NCI-H146 treated with DMSO at 0.1 percent for 48 hours (cell line): ENCODE data around the gene INF2.

Experiments used
- DNase-seq: peaks from one replicate; lab custom pipeline; 2025; ENCODE audit not compliant: unreplicated experiment; lab: John Stamatoyannopoulos, UW

The INF2 gene

DNA sequence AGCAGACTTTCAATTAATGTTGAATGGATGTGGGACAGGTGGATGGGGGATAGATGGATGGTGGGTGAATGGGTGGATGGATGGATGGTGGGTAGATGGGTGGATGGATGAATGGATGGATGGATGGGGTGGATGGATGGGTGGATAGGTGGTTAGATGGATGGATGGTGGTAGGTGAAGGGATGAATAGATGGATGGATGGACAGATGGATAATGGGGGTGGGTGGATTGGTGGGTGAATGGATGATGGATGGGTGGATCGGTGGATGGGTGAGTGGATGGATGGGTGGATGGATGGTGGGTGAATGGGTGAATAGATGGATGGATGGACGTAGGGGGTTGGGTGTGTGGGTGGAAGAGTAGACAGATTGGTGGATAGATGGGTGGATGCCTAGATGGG, 14.0 kb upstream of the INF2 start:
- no peak for DNase-seq

DNA sequence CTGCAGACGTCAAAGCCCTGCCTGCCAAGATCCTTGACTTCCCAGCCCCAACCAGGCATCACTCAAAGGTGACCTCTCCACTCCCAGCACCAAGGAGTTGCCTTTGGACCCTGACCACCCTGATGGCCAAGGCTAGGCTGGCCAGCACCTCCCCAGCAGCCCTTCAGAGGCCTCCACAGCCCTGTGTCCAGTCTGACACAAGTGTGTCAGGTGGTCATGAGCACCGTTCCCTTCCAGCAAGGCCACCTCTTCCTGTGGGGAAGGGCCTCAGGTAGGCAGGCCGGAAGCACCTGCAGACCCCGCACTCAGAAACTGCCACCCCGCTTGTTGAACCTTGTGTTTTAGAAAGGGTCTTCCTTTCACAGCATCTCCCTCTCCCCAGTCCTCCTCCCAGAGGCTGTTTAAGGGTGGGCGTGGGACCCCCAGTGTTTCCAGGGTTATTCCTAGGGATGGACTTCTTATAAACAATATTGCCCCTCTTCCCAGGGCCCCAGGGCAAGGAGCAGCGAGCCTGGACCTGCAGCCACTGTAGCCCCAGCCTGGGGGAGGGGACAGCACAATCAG, 13.2 kb upstream of the INF2 start:
- DNase-seq: no peak

DNA sequence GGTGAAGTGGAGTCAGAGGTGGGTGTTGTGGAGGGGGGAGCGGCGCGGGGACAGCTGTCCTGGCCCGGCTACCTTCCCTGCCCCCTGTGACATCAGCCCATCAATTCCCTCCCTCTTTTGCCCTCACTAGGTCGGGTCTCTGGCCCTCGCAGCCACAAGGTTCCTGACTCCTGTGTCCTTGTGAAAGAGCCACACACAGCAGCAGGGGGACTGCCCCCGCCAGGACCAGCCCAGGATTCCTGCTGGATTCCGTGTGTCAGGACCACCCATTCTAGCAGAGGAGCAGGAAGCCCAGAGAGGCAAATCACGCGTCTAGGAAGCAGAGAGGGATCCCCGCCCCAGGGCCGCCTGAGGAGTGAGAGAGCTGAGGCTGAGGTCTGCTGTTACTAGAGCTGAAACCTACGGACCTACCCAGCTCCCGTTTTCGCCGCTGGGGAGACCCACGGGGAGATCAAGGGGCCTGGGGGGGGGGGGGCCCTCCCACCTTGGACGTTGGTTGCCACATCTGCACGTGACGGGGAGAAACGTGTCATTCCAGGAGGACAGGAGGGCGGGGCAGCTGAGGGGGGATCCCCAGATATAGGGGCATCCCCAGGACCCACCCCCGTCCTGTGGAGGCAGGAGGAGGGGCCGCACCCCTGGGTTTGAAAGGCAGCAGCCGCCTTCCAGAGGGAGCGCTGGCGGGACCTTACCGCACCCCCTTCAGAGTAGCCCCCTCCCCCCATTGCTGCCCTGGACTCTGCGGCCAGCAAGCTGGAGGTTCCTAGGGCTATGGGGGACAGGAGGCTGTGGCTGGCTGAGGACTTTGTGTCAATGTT, 12.5 kb upstream of the INF2 start:
- no peak for DNase-seq

DNA sequence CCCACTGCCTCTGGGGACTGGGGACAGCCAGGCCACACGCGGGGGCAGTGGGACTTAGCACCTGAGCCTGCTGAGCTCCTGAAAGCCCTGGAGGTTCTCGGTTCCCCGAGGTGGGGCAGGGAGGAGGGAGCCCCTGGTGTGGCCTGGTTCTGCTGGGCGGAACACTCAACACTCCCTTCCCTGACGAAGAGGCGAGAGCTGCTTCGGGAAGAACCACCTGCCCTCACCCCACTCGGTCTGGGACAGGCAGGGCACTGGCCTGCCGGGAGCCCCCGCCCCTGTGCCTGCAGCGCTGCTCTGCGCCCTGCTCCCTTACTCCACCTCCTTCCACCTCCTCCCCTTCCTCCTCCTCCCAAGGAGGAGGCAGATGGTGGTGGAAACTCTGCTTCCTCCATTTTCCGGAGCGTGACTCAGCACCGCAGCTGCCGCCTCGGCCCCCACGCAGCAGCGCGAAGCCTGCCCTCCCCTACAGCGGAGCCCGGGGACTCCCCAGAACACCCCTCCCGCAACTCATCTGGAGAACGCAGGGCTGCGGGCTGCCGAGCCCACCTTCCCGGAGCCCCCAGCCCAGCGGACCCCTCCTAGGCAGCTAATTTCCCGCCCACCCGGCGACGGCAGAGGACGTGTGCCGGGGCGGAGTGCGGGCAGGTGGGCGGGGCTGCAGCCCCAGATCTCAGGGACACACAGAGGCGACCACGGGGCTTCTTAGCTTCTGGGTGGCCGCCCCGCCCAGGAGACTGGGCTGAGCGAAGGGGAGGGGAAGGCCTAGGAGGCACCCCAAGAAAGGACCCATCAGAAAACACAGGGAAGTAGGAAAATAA, 11.7 kb upstream of the INF2 start:
- DNase-seq: peak; percentile 81

DNA sequence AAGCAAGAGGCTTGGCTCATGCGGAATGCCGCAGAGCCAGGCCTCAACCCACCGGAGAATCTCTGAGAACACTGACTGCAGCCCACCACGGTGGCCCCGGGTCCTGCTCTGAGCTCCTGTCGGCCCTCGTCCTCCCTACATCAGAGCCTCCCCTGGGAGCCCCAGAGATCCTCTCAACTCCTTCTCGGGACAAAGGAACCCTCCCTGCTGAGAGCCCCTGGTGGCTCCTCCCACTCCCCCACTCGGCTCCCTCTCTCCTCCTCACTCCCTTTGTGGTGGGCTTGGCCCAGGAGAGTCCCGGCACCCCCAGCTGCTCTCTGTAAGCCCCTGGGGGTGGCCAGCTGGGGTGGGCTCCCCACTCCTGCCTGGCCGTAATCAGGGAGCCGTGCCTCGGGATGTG, 11.1 kb upstream of the INF2 start:
- DNase-seq: peak; percentile 34

DNA sequence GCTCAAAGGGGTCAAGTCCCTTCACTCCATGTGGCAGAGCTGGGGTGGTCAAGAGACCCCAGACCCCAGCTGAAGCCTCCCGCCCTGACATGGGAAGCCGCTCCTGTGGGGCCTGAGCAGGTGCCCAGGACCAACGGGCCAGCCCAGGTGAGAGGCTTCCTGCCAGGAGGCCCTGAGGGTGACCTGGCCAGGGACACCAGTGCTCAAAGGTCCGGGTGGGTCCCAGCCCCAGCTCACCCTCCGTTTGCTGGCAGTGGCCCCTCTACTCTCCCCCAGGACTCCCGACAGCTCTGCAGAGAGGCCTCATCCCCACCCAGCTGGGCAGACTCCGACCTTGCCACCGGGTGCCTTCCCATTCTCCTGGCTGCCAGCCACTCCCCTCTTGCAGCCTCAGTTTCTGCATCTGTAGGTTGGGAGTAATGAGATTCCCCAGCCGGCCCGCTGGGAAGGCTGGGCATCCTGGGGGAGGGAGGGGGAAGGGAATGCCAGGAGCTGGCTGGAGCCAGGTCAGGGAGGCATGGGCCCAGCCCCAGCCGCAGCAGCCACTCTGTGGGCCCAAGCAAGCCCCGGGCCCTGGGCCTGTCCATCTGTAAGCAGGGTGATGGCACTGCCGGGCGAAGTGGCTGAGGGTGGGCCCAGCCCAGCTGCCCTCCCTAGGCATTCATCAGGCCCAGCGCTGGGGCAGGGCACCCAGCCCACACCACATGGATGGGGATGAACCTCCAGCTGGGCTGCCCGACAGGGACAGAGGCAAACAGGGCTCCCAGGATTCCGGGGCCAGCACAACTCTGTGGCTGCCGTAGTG, 10.3 kb upstream of the INF2 start:
- DNase-seq: no peak

DNA sequence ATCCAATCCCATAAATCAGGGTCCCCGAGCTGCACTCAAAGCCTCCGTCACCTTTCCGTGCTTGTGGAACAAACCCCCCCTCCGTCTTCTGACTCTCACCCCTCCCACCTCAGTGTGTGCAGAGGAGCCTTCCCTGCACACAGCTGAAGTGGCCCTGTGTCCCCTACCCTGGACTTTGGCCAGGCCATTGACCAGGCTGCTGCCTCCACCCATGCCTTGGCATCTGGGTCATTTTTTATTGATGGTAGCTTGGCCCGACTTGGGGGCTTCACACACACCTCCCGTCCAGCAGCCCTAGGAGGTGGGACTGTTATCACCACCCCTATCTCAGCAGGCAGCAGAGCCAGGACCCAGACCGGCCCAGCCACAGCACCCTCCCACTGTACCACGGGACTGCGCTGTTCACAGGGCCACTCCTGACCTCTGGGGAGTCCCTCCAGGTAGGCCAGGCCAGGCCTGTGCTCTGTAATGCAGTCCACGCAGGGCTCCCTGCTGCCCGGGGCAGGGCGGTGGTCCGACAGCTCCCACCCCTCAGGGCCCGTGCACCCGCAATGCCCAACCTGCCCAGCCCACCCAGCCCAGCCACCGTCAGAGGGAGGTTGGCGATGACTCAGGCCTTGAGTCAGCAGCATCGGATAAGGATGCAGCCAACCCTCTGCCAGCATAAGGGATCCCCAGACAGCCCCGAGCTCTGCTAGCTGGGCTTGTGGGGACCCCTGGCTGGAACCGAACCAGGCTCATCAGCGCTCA, 9.2 kb upstream of the INF2 start:
- no peak for DNase-seq

DNA sequence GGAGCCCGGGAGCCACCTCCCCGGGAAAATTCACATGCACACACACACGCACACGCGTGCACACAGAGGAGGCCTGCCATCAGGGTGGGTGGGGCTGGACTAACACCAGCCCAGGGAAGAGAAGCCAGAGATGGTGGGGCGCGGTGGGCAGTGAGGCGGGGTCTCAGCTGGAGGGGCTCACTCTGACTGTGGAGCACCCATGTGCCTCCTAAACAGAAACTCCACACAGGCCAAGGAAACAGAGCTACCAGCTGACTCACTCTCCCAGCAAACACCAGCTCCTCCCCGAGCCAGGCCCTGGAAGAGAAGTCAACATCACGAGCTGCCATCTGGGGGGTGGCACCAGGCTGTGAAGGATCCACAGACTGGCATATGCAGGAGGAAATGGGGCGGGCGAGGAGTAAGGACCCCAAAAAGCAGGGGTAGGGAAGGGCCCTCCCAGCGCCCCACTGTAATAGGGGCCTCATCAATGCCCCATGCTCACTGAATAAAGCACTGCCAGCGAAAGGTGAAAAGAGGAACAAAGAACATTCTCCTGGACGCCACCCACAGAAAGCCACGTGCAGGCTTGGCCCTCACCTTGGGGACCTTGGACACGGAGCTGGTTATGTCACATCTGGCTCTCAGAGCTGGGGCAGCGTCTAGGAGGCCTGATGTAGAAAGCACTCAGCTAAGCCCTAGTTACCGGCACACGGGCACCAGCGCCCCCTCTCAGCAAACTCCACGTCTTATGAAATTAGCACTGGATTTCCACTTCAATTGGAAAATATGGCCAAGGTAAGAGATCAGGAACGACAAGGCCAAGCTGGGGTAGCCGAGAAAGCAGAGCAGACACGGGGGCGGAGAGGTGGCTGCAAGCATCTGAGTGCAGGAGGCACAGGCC, 8.4 kb upstream of the INF2 start:
- DNase-seq: no peak

DNA sequence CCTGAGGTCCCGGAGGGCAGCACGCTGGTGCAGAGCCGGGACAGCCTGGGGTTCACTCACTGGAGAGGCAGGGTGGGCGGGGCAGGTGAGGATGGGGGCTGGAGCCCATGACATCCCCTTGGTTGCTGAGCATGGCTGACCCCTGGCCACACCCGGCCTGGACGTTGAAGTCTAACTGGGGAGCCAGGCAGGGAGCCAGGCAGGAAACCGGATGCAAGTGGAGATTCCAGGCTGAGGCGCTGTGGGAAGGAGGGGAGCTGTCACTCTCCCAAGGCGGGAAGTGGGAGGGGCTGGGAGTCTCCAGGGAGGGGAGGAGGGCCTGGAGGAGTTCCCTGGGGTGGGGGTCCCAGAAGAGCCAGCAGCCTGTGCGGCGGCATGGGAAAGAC, 7.7 kb upstream of the INF2 start:
- DNase-seq: no peak

DNA sequence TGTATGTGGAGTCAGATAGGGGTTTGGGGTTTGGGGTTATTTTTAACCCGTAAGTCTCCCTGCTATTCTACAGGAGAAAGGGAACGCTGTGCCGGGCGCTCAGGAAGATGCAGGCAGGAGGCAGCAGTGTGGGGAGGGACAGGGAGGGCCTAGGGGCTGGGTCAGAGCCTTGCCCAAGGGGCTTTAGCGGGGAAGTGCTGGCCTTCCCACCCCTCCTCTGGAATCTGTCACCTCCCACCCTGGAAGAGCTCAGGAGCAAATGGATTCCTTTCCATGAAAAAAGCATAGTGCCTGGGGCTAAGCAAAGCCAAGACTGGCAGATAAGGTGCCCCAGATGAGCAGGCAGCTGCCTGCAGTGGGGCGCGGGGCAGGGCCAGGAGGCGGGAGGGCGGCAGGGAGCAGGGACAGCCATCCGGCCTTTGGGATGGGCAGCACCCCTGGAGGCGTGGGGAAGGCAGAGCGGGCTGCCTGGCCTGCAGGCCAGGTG, 7.3 kb upstream of the INF2 start:
- no peak for DNase-seq

DNA sequence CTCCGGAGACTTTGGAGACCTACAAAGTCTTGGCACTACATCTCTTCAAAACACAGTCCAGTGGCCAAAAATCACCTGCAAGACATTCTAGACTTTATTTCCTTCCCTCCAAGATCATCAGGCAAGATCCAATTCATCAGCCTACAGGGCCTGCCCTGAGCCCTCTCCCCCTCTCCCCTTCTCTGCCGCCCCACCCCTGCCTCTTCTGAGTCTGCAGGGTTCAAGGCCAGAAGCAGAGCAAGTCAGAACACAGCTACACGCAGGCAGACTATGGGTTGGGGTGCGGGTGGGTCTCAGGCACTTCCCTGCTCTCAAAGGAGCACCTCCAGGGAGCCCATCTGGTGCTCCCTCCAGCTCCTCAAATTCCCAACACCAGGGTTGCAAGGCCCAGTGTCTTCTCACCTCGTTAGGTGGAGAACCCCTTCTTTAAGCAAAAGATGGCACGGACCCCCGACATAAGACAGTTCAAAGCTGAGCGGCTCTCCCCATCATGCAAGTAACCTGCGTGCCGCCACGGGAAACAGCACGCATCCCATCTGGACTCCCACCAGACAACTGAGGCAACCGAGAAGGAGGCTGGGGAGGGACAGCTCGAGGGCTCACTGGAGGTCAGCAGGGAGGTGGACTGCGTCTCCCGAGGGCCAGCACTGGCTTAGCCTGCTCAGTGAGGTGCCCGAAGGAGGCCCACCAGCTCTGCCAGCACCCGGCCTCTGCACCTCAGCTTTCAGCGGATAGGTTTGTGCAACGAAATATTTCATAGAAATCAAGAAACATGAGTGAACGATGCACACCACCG, 5.6 kb upstream of the INF2 start:
- DNase-seq: no peak

DNA sequence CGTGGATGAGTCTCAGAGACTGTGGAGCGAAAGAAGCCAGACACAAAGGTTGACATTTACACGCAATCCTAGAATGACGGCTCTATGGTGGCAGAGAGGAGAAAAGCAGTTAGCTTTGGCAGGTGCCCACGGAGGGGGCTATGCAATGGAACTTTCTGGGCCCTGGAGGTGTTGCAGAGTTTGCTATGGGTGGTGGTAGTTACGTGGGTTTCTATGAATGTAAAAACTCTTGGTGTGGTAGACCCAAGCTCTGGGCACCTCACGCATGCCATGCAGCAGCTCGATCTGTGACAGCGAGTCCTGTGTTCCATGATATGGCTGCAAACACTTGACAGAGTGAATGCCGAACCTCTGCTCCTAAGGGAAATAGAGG, 5.0 kb upstream of the INF2 start:
- DNase-seq: no peak

DNA sequence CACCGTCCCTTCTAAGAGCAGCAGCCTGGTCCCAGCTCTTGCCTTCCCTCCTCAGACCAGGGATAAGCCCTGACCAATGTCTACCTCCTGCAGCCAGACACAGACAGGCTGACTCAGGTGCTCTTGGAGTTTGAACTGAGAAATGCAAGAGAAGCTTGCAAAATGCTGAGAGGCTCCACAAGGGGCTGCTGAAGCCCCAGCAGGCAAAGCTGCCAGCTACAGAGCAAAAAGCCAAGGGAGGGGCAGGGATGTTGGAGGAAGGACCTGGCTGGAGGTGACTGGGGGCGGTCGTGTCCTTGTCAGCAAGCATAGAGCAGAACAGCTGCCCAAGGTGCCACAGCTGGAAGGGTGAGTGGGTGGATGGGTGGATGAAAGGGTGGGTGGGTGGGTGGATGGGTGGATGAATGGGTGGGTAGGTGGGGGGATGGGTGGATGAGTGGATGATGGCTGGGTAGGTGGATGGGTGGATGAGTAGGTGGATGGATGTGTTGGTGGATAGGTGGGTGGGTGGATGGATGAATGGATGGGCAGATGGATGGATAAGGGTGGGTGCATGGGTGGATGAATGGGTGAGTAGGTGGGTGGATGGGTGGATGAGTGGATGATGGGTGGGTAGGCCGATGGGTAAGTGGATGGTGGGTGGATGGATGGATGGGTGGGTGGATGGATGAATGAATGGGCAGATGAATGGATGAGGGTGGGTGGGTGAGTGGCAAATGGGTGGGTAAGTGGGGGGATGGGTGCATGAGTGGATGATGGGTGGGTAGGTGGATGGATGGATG, 4.0 kb upstream of the INF2 start:
- DNase-seq: no peak

DNA sequence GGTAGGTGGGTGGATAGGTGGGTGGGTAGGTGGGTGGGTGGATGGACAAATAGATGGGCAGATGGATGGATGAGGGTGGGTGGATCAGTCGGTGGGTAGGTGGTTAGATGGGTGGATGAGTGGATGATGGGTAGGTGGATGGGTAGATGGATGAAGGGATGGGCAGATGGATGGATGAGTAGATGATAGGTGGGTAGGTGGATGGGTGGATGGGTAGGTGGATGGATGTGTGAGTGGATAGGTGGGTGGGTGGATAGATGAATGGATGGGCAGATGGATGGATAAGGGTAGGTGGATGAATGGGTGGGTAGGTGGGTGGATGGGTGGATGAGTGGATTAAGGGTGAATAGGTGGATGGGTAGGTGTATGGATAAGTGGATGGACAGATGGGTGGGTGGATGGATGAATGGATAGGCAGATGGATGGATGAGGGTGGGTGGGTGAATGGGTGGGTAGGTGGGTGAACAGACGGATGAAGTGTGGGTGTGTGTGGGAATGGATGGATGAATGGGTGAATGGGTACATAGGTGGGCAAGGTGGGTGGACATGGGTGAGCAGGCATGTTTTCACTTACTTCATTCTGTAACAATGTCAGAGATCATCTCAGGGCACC, 3.3 kb upstream of the INF2 start:
- DNase-seq: no peak

DNA sequence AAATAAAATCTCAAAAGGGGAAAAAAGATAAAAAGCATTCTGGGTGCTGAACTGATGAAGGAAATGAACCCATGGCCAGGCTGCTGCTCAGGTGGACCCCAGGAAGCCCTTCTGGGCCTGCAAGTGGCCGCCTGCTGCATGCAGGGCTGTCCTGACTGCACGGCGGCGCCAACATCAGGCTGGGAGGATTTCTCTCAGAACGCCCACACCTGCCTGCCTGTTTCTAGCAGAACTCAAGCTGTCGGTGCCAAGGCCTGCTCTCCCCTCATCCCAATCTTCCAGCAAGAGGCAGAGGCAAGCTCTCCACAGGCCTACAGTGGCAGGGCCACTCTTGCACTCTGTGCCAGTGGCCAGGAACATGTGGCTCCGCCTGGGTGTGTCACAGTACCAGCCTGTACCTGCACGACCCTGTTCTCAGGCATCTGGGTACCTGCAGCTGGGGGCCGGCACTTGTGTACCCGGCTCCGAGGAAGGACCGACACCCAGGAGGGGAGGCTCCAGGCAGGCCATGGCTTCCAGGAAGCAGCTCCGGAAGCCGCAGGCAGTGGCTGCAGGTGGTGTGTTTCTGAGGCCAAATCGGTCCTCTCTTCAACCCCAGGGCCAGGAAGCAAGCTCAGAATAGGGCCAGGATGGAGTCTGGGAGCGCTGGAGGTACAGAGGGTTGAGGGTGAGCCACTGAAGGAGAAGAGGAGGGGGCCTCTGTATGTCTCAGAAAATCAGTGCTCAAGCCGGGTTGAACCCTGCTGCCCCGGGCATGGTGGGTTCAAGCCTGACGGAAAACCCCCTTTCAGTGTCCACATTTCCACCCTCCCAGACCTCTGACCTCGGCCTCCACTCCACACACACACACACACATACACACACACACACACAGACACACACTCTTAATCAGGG, 2.5 kb upstream of the INF2 start:
- DNase-seq: no peak
